DOHH2 (cell line): Measurements from ENCODE around the gene NR1H2.

ENCODE experiments used
- H3F3A ChIP-seq: fragments of 200-600 bp; sonication (generic), shearing (Covaris generic); 2 replicates; pipeline ENCODE4 v1.6.0; 2016; ENCODE audit warnings: antibody characterized with exemption, mild to moderate bottlenecking; ENCODE audit not compliant: control insufficient read depth, insufficient read depth
- H3K27ac ChIP-seq: fragments of 200-600 bp; sonication (generic); 2 replicates; pipeline ENCODE4 v1.5.1; 2014; ENCODE audit warnings: low read depth, mild to moderate bottlenecking, low read length, moderate library complexity
- H3K27me3 ChIP-seq: fragments of 200-600 bp; sonication (generic); 2 replicates; pipeline ENCODE4 v1.6.1; 2014; ENCODE audit warnings: mild to moderate bottlenecking, low read length, mixed read lengths; ENCODE audit not compliant: control insufficient read depth
- H3K36me3 ChIP-seq: fragments of 200-600 bp; sonication (generic); 2 replicates; pipeline ENCODE4 v1.6.1; 2014; ENCODE audit warnings: mild to moderate bottlenecking, low read length, moderate library complexity, mixed read lengths; ENCODE audit not compliant: control insufficient read depth
- H3K4me1 ChIP-seq: fragments of 200-600 bp; sonication (generic); 2 replicates; pipeline ENCODE4 v1.6.1; 2014; ENCODE audit warnings: mild to moderate bottlenecking, low read length, mixed read lengths; ENCODE audit not compliant: control insufficient read depth
- H3K4me2 ChIP-seq: fragments of 200-600 bp; sonication (generic); 2 replicates; pipeline ENCODE4 v1.6.0; 2014; ENCODE audit warnings: mild to moderate bottlenecking, low read length, moderate library complexity
- H3K4me3 ChIP-seq: fragments of 200-600 bp; sonication (generic); 2 replicates; pipeline ENCODE4 v1.5.1; 2014; ENCODE audit warnings: mild to moderate bottlenecking, low read length, mixed read lengths
- H3K79me2 ChIP-seq: fragments of 200-600 bp; sonication (generic); 2 replicates; pipeline ENCODE4 v1.6.1; 2014; ENCODE audit warnings: mild to moderate bottlenecking, low read length, mixed read lengths; ENCODE audit not compliant: control insufficient read depth
- H3K9me2 ChIP-seq: fragments of 200-600 bp; sonication (generic); replicated peaks from 2 replicates; pipeline ENCODE4 v1.6.1; 2014; ENCODE audit warnings: mild to moderate bottlenecking, low read length, mixed read lengths; ENCODE audit not compliant: control insufficient read depth
- H3K9me3 ChIP-seq: fragments of 200-600 bp; sonication (generic); 2 replicates; pipeline ENCODE4 v1.6.1; 2014; ENCODE audit warnings: antibody characterized with exemption, low read length, mixed read lengths; ENCODE audit not compliant: control insufficient read depth, insufficient read depth
- H4K20me1 ChIP-seq: fragments of 200-600 bp; sonication (generic); 2 replicates; pipeline ENCODE4 v1.6.0; 2014; ENCODE audit warnings: low read depth, mild to moderate bottlenecking, antibody characterized with exemption, low read length, moderate library complexity; ENCODE audit not compliant: control insufficient read depth, insufficient read depth
- CTCF ChIP-seq: fragments of 200-600 bp; sonication (generic); IDR thresholded peaks from one replicate; pipeline ENCODE4 v1.5.1; 2014; ENCODE audit warnings: antibody characterized with exemption, mild to moderate bottlenecking, low read depth, low read length; ENCODE audit not compliant: poor library complexity, severe bottlenecking
- EZH2phosphoT487 ChIP-seq: fragments of 200-600 bp; sonication (generic); IDR thresholded peaks from 2 replicates; pipeline ENCODE4 v1.6.1; 2017; ENCODE audit warnings: borderline replicate concordance, mild to moderate bottlenecking, antibody characterized with exemption, low read length, moderate library complexity, mixed read lengths

Gene NR1H2

DNA sequence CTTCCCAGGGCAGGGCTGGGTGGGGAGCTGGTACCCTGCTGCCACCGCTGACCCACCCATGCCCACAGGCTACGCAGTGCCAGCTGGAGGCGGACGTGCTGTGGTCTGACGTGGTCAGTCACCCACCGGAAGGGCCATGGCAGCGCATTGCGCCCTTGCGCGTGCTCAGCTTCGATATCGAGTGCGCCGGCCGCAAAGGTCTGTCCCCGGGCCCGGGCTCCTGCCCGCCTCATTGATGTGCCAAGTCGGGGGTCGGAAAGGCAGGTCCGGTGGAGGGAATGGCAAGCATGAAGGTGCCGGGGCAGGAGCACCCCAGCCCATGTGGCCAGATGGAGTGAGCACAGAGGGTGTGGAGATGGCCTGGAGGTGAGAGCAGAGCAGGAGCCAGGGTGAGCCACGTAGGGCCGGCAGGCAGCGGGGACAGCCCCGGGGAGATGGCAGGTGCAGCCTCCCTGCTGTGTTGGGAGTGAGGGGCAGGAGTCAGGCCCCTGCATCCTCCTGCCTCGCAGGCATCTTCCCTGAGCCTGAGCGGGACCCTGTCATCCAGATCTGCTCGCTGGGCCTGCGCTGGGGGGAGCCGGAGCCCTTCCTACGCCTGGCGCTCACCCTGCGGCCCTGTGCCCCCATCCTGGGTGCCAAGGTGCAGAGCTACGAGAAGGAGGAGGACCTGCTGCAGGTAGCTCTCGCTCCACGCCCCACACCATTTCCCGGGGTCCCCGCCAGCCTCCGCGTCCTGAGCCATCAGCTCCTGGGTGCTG is 26.5 kb downstream of the NR1H2 start:
- Histone ChIP-seq H3K27ac (no peak overlapping the region), H3K36me3 (peaks cover 73% of the 10 kb centered on the region), H3K27me3 (no peaks in the 10 kb centered on the region), H3K4me1 (no peaks in the 10 kb centered on the region), H3F3A (no peaks in the 10 kb centered on the region), H4K20me1 (peaks cover 2% of the 10 kb centered on the region; the same call in 1 of the 2 replicates), H3K4me2 (no peak overlapping the region), H3K4me3 (no peak overlapping the region), H3K9me2 (no peaks in the 10 kb centered on the region), H3K9me3 (no peaks in the 10 kb centered on the region), H3K79me2 (peaks cover 24% of the 10 kb centered on the region)
- TF ChIP-seq CTCF (no peak), EZH2phosphoT487 (no peak)

DNA sequence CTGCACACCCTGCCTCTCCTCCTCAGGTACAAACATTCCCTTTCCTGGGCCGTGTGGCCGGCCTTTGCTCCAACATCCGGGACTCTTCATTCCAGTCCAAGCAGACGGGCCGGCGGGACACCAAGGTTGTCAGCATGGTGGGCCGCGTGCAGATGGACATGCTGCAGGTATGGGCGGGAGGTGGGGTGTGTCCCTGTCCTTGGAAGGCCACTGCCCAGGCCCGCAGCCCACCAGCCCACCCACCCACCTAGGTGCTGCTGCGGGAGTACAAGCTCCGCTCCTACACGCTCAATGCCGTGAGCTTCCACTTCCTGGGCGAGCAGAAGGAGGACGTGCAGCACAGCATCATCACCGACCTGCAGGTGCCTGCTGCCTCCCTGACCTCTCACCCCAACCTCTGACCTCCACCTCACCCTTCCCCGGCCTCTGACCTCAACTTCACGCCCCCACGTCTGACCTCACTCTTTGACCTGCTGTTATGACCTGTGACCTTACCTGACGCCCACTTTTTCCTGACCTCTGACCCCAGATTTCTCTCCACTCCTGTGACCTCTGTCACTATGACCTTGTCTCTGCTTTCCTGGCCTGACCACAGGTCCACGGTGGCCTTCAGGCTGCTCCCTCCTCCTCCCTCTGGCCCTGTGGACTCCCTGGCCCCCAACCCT is 30.0 kb downstream of the NR1H2 start:
- Histone ChIP-seq H3K4me2 (no peak overlapping the region), H3F3A (no peaks in the 10 kb centered on the region; the same call in 1 of the 2 replicates), H3K79me2 (peaks cover 4% of the 10 kb centered on the region), H3K27ac (no peak overlapping the region), H3K27me3 (no peaks in the 10 kb centered on the region), H3K4me3 (no peak overlapping the region), H3K9me3 (no peaks in the 10 kb centered on the region), H4K20me1 (no peaks in the 10 kb centered on the region), H3K36me3 (peaks cover 85% of the 10 kb centered on the region), H3K4me1 (no peaks in the 10 kb centered on the region), H3K9me2 (no peaks in the 10 kb centered on the region)
- TF ChIP-seq CTCF (no peak), EZH2phosphoT487 (no peak)

GRCh38 chr19:50406829-50407228 is 30.6 kb downstream of the NR1H2 start:
- Histone ChIP-seq H3F3A (no peaks in the 10 kb centered on the region; the same call in 1 of the 2 replicates), H3K4me2 (no peak overlapping the region), H3K9me3 (no peaks in the 10 kb centered on the region), H3K36me3 (peaks cover 83% of the 10 kb centered on the region), H3K4me3 (no peak overlapping the region), H3K27ac (no peak overlapping the region), H4K20me1 (no peaks in the 10 kb centered on the region), H3K4me1 (no peaks in the 10 kb centered on the region), H3K79me2 (no peaks in the 10 kb centered on the region), H3K9me2 (no peaks in the 10 kb centered on the region), H3K27me3 (no peaks in the 10 kb centered on the region)
- TF ChIP-seq CTCF (no peak), EZH2phosphoT487 (no peak)
